WTC11 (cell line): ENCODE data around the gene PHF14.

ENCODE experiments used
- CTCF ChIP-seq: fragments of 200-600 bp; IDR thresholded peaks from 2 replicates; pipeline ENCODE4 v1.8.0; 2022; ENCODE audit warnings: antibody characterized with exemption
- NR3C1 ChIP-seq: sonication (generic); formaldehyde crosslinking; conservative IDR thresholded peaks from 2 replicates; pipeline ENCODE4 v1.8.1; 2023; ENCODE audit warnings: low read depth, mild to moderate bottlenecking, missing genetic modification reagents
- RORB ChIP-seq: fragments of 250-450 bp; sonication (Bioruptor Pico); IDR thresholded peaks from 2 replicates; pipeline ENCODE4 v1.9.0; 2021; ENCODE audit warnings: mild to moderate bottlenecking
- STAT6 ChIP-seq: sonication (generic); formaldehyde crosslinking; conservative IDR thresholded peaks from 2 replicates; pipeline ENCODE4 v1.8.1; 2023; ENCODE audit warnings: mild to moderate bottlenecking, low read depth, missing genetic modification reagents, moderate library complexity

GRCh38 chr7:11176985-11177555 is 203.4 kb downstream of the PHF14 start:
- TF ChIP-seq NR3C1 (CRISPR knock-in tag) (no peak), STAT6 (CRISPR knock-in tag) (no peak), RORB (no peak), CTCF (no peak)
